IMR-90 (cell line): ENCODE data around the gene MAPK1. TPM values are rescaled to one million over a fixed set of nuclear protein-coding genes. Genes with fewer than 3 reads are reported as not detected.
"Not testable (repeated sequence)": the region's sequence is repeated elsewhere in the genome, so short reads cannot be mapped to it uniquely, and the experiment has no call there.

Source experiments
- ATAC-seq: fragments of 200-7000 bp; cut with Tn5 transposase; 2 replicates; pipeline ENCODE4 v1.9.1; 2020; ENCODE audit warnings: low read depth, mild to moderate bottlenecking, moderate library complexity
- BruUV-seq: library from RNA; stranded (reverse); fragments of 400-500 nt; replicated peaks from 2 replicates; lab custom pipeline; 2021; lab: Mats Ljungman, UMichigan
- CTCF ChIA-PET: fragments of 300-600 bp; formaldehyde crosslinking; extraction: SDS; loops from one replicate; lab custom pipeline; 2021; ENCODE audit warnings: antibody characterized with exemption; lab: Yijun Ruan, JAX
- POLR2A ChIA-PET: fragments of 300-600 bp; sonication (Branson Sonifier 250); formaldehyde crosslinking; loops from one replicate; lab custom pipeline; 2022; ENCODE audit warnings: antibody characterized with exemption; ENCODE audit not compliant: unreplicated experiment; lab: Charles Lee
- DNase-seq: peaks from one replicate; pipeline ENCODE4 v3.0.0; 2013
- H2AFZ ChIP-seq: replicated peaks from 2 replicates; pipeline ENCODE3; 2013; ENCODE audit warnings: low read length, mild to moderate bottlenecking; ENCODE audit not compliant: poor library complexity
- H2AK5ac ChIP-seq: 2 replicates; pipeline ENCODE4 v1.6.1; 2013; ENCODE audit warnings: low read depth, low read length, inconsistent platforms
- H2AK9ac ChIP-seq: replicated peaks from 2 replicates; pipeline ENCODE3; 2013; ENCODE audit warnings: mild to moderate bottlenecking, low read depth, low read length, moderate library complexity; ENCODE audit not compliant: poor library complexity
- H2BK120ac ChIP-seq: 2 replicates; pipeline ENCODE4 v1.6.1; 2013; ENCODE audit warnings: low read depth, low read length, inconsistent platforms
- H2BK15ac ChIP-seq: 3 replicates; pipeline ENCODE4 v1.6.1; 2013; ENCODE audit warnings: low read depth, low read length, inconsistent platforms
- H2BK20ac ChIP-seq: 2 replicates; pipeline ENCODE4 v1.6.1; 2013; ENCODE audit warnings: low read depth, mild to moderate bottlenecking, inconsistent platforms, low read length, moderate library complexity
- H2BK5ac ChIP-seq: 2 replicates; pipeline ENCODE4 v1.6.1; 2013; ENCODE audit warnings: mild to moderate bottlenecking, low read depth, low read length, inconsistent platforms; ENCODE audit not compliant: poor library complexity, severe bottlenecking
- H3K14ac ChIP-seq: replicated peaks from 2 replicates; pipeline ENCODE4 v1.6.1; 2013; ENCODE audit warnings: low read depth, low read length, inconsistent platforms
- H3K18ac ChIP-seq: 2 replicates; pipeline ENCODE4 v1.6.1; 2013; ENCODE audit warnings: low read depth, low read length, control low read depth
- H3K23ac ChIP-seq: 2 replicates; pipeline ENCODE4 v1.6.1; 2013; ENCODE audit warnings: low read depth, low read length, inconsistent platforms
- H3K27ac ChIP-seq: 2 replicates; pipeline ENCODE4 v1.5.1; 2013; ENCODE audit warnings: mild to moderate bottlenecking, control low read depth, low read length; ENCODE audit not compliant: insufficient read depth
- H3K27me3 ChIP-seq: 2 replicates; pipeline ENCODE4 v1.6.1; 2013; ENCODE audit warnings: low read length; ENCODE audit not compliant: control insufficient read depth, insufficient read depth
- H3K36me3 ChIP-seq: 2 replicates; pipeline ENCODE4 v1.6.1; 2013; ENCODE audit warnings: low read length, mixed read lengths; ENCODE audit not compliant: control insufficient read depth, insufficient read depth
- H3K4ac ChIP-seq: 2 replicates; pipeline ENCODE4 v1.6.1; 2013; ENCODE audit warnings: low read depth, low read length, inconsistent platforms
- H3K4me1 ChIP-seq: 2 replicates; pipeline ENCODE4 v1.6.1; 2013; ENCODE audit warnings: low read length, mixed read lengths; ENCODE audit not compliant: control insufficient read depth, insufficient read depth
- H3K4me2 ChIP-seq: 2 replicates; pipeline ENCODE4 v1.6.1; 2013; ENCODE audit warnings: low read depth, mild to moderate bottlenecking, control low read depth, low read length, moderate library complexity
- H3K4me3 ChIP-seq: 2 replicates; pipeline ENCODE4 v1.5.1; 2013; ENCODE audit warnings: low read depth, mild to moderate bottlenecking, control low read depth, low read length, moderate library complexity; ENCODE audit not compliant: insufficient read depth
- H3K56ac ChIP-seq: 2 replicates; pipeline ENCODE4 v1.6.1; 2013; ENCODE audit warnings: low read length, inconsistent platforms; ENCODE audit not compliant: insufficient read depth; ENCODE audit errors: extremely low read depth
- H3K79me1 ChIP-seq, 2 experiments: 2 replicates each; pipeline ENCODE4 v1.6.1; 2013; ENCODE audit warnings: low read length in 2 of 2, inconsistent platforms in 1 of 2, low read depth in 1 of 2
- H3K9ac ChIP-seq: 2 replicates; pipeline ENCODE4 v1.6.1; 2013; ENCODE audit warnings: low read depth, low read length, control low read depth
- H3K9me1 ChIP-seq: 2 replicates; pipeline ENCODE4 v1.6.1; 2013; ENCODE audit warnings: low read length, inconsistent platforms; ENCODE audit not compliant: insufficient read depth
- H3K9me3 ChIP-seq: 2 replicates; pipeline ENCODE4 v1.6.1; 2013; ENCODE audit warnings: low read length; ENCODE audit not compliant: control insufficient read depth, insufficient read depth
- H4K20me1 ChIP-seq: 2 replicates; pipeline ENCODE4 v1.6.1; 2013; ENCODE audit warnings: low read length, inconsistent platforms; ENCODE audit not compliant: insufficient read depth
- H4K5ac ChIP-seq: 2 replicates; pipeline ENCODE4 v1.6.1; 2013; ENCODE audit warnings: mild to moderate bottlenecking, low read depth, low read length, control low read depth
- H4K8ac ChIP-seq, 2 experiments: 2 replicates each; pipeline ENCODE4 v1.6.1; 2013; ENCODE audit warnings: low read depth in 2 of 2, low read length in 2 of 2, control low read depth in 1 of 2, inconsistent platforms in 1 of 2
- H4K91ac ChIP-seq: 2 replicates; pipeline ENCODE4 v1.6.1; 2013; ENCODE audit warnings: low read depth, low read length, inconsistent platforms; ENCODE audit not compliant: insufficient read depth
- CEBPB ChIP-seq: IDR thresholded peaks from 2 replicates; pipeline ENCODE4 v1.6.1; 2012; ENCODE audit warnings: low read depth, low read length, improper control_type of control experiment
- RCOR1 ChIP-seq: IDR thresholded peaks from 2 replicates; pipeline ENCODE4 v1.6.1; 2012; ENCODE audit warnings: mild to moderate bottlenecking, low read length, improper control_type of control experiment; ENCODE audit not compliant: insufficient replicate concordance
- RFX5 ChIP-seq: IDR thresholded peaks from 2 replicates; pipeline ENCODE4 v1.8.0; 2012; ENCODE audit warnings: low read depth, mild to moderate bottlenecking, low read length, moderate library complexity
- WGBS, 2 experiments: methylation state at CpG; one replicate each; pipeline versions ENCODE4 v1.1.5 to v1.1.7; 2013; ENCODE audit warnings: missing lambda C conversion rate in 2 of 2; ENCODE audit not compliant: insufficient read length in 1 of 2; ENCODE audit errors: extremely low coverage in 2 of 2; 5-methylcytosine and 5-hydroxymethylcytosine counted together
- dilution Hi-C: fragments of 300-500 bp; cut with HindIII; formaldehyde crosslinking; loops from one replicate; pipeline ENCODE4 v1.14.3; 2018; ENCODE audit warnings: low sequenced_read_pairs; ENCODE audit not compliant: unreplicated experiment
- in situ Hi-C: fragments of 300-500 bp; cut with MboI; formaldehyde crosslinking; loops from 3 replicates; pipeline ENCODE4 v1.14.3; 2019; ENCODE audit warnings: low sequenced_read_pairs, inconsistent platforms, mixed read lengths
- intact Hi-C: fragments of 100-400 bp; cut with micrococcal nuclease; formaldehyde crosslinking; loops from 2 replicates; pipeline ENCODE4 v1.10.0; 2022
- polyA plus RNA-seq, 3 experiments: library from polyadenylated mRNA; depleted of rRNA; stranded (reverse); fragments of >200 nt; gene quantifications; 2 replicates each; pipeline ENCODE4 v1.2.3, GENCODE V29; 2012; ENCODE audit warnings: low replicate concordance in 1 of 3
- total RNA-seq: library from RNA; depleted of rRNA; stranded (reverse); fragments of >200 nt; gene quantifications from 2 replicates; pipeline ENCODE4 v1.2.3, GENCODE V29; 2012

Gene MAPK1
- total and polyA plus RNA-seq, 2 of the 4 experiments (the other 2 are of a cell fraction), result 41.0 to 51.3 TPM

GRCh38 chr22:21849489-21849888 is 18.0 kb downstream of the MAPK1 start:
- ATAC-seq (peak; percentile 61), DNase-seq (no peak)
- TF ChIP-seq CEBPB (no peak), RFX5 (no peak), RCOR1 (no peak)
- Histone ChIP-seq H2AFZ (no peak overlapping the region), H3K4me1 (peaks cover 4% of the 10 kb centered on the region; the same call in 1 of the 2 replicates), H2BK20ac (no peak overlapping the region), H3K4ac (no peak overlapping the region), H2BK120ac (no peak overlapping the region), H3K27me3 (no peaks in the 10 kb centered on the region), H2AK9ac (no peak overlapping the region), H3K14ac (no peak overlapping the region), H4K91ac (no peak overlapping the region), H3K4me3 (no peak overlapping the region), H4K20me1 (peaks cover 83% of the 10 kb centered on the region), H3K56ac (no peak overlapping the region), H3K27ac (no peak overlapping the region; the same call in 1 of the 2 replicates), H3K18ac (no peak overlapping the region), H2AK5ac (no peak overlapping the region), H3K36me3 (peaks cover 1% of the 10 kb centered on the region; the same call in 1 of the 2 replicates), H3K79me1 (peaks cover 0 to 56% of the 10 kb centered on the region in 2 experiments; a peak in 2 of 4 replicates), H2BK5ac (no peak overlapping the region), H4K8ac (no peak overlapping the region), H3K23ac (0 out of 2 replicates have a peak overlapping the region, but pooled peaks have one; percentile 39), H2BK15ac (no peak overlapping the region), H3K4me2 (no peak overlapping the region), H3K9me3 (no peaks in the 10 kb centered on the region), H4K5ac (no peak overlapping the region), H3K9me1 (peaks cover 8% of the 10 kb centered on the region; the same call in 1 of the 2 replicates), H3K9ac (no peak overlapping the region)
- intact Hi-C loops, result no loop called here
- no CpG with 5 or more reads among the region's 1 CpG for WGBS, 2 experiments
- no TSS peak for BruUV-seq
- in situ Hi-C loops, result no loop called here
- CTCF ChIA-PET, result interaction anchor here (0.8 kb wide), 1 partner anchor 14 kb away, joined by 3 read pairs; no protein-coding TSS in a partner anchor
- POLR2A ChIA-PET, result no interaction called here
- dilution Hi-C loops, result no loop called here

GRCh38 chr22:21848057-21848456 is 19.4 kb downstream of the MAPK1 start:
- H2BK20ac ChIP-seq, H4K91ac ChIP-seq, H2AK5ac ChIP-seq, H2BK5ac ChIP-seq, intact Hi-C loops, H3K23ac ChIP-seq, H2AFZ ChIP-seq, H3K18ac ChIP-seq, POLR2A ChIA-PET, H3K27me3 ChIP-seq, CTCF ChIA-PET, in situ Hi-C loops, ATAC-seq, H2AK9ac ChIP-seq, dilution Hi-C loops, H3K36me3 ChIP-seq, H3K14ac ChIP-seq, H3K56ac ChIP-seq, H3K4me1 ChIP-seq, H3K9me3 ChIP-seq, H4K8ac ChIP-seq, H3K4ac ChIP-seq, H3K27ac ChIP-seq, H3K4me2 ChIP-seq, DNase-seq, H3K9ac ChIP-seq, H3K9me1 ChIP-seq, H2BK15ac ChIP-seq, H3K4me3 ChIP-seq, H4K5ac ChIP-seq, BruUV-seq, H2BK120ac ChIP-seq: not testable (repeated sequence)
- Histone ChIP-seq H4K20me1 (peaks cover 83% of the 10 kb centered on the region), H3K79me1 (peaks cover 1 to 62% of the 10 kb centered on the region in 2 experiments; a peak in 3 of 4 replicates)
- WGBS, 2 experiments, result no CpG with 5 or more reads among the region's 5 CpGs
